ENCODE results near the gene VSIG10. TPM values are rescaled to one million over a fixed set of nuclear protein-coding genes. Genes with fewer than 3 reads are reported as not detected.

VSIG10 gene
- total and polyA plus RNA-seq, 2 of the 13 experiments (the other 11 are each of a cell fraction or from before 2014, with no cell fraction given), result 25.6 to 42.5 TPM

DNA sequence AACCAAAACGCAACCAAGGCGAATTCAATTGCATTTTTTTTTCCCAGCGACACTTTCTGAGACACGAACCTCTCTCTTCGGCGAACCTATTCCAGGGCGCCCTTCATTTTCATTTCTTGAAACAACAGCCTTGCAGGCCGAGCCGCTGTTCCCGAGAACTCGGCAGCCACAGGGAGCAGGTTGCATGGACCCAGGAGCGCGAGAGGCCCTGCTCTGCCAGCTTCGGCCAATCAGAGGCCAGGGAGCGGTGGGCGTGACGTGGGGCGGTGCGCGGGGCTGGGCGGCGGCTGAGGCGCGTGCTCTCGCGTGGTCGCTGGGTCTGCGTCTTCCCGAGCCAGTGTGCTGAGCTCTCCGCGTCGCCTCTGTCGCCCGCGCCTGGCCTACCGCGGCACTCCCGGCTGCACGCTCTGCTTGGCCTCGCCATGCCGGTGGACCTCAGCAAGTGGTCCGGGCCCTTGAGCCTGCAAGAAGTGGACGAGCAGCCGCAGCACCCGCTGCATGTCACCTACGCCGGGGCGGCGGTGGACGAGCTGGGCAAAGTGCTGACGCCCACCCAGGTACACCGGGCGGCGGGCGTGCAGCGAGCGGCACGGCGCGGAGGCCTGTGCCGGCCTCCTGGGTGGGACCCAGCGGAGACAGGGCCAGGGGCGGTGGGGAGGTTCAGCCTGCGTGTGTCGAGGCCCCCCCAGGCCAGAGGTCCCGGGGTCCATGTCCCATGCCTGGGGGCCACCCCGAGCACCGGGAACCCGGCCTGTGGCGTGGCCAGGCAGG lies 32.2 kb upstream of the VSIG10 start, which contains the start of gene PEBP1 (continued):
- TF ChIP-seq, protein P1, sequence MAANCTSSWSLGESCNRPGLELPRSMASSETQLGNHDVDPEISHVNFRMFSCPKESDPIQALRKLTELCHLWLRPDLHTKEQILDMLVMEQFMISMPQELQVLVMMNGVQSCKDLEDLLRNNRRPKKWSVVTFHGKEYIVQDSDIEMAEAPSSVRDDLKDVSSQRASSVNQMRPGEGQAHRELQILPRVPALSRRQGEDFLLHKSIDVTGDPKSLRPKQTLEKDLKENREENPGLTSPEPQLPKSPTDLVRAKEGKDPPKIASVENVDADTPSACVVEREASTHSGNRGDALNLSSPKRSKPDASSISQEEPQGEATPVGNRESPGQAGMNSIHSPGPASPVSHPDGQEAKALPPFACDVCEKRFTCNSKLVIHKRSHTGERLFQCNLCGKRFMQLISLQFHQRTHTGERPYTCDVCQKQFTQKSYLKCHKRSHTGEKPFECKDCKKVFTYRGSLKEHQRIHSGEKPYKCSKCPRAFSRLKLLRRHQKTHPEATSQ (CRISPR knock-in tag; IDR thresholded peaks at IDR 0.05; ENCODE audit: borderline replicate concordance), result 0 out of 2 replicates have a peak, but pooled peaks have one; percentile 55
- TF ChIP-seq, protein P2, sequence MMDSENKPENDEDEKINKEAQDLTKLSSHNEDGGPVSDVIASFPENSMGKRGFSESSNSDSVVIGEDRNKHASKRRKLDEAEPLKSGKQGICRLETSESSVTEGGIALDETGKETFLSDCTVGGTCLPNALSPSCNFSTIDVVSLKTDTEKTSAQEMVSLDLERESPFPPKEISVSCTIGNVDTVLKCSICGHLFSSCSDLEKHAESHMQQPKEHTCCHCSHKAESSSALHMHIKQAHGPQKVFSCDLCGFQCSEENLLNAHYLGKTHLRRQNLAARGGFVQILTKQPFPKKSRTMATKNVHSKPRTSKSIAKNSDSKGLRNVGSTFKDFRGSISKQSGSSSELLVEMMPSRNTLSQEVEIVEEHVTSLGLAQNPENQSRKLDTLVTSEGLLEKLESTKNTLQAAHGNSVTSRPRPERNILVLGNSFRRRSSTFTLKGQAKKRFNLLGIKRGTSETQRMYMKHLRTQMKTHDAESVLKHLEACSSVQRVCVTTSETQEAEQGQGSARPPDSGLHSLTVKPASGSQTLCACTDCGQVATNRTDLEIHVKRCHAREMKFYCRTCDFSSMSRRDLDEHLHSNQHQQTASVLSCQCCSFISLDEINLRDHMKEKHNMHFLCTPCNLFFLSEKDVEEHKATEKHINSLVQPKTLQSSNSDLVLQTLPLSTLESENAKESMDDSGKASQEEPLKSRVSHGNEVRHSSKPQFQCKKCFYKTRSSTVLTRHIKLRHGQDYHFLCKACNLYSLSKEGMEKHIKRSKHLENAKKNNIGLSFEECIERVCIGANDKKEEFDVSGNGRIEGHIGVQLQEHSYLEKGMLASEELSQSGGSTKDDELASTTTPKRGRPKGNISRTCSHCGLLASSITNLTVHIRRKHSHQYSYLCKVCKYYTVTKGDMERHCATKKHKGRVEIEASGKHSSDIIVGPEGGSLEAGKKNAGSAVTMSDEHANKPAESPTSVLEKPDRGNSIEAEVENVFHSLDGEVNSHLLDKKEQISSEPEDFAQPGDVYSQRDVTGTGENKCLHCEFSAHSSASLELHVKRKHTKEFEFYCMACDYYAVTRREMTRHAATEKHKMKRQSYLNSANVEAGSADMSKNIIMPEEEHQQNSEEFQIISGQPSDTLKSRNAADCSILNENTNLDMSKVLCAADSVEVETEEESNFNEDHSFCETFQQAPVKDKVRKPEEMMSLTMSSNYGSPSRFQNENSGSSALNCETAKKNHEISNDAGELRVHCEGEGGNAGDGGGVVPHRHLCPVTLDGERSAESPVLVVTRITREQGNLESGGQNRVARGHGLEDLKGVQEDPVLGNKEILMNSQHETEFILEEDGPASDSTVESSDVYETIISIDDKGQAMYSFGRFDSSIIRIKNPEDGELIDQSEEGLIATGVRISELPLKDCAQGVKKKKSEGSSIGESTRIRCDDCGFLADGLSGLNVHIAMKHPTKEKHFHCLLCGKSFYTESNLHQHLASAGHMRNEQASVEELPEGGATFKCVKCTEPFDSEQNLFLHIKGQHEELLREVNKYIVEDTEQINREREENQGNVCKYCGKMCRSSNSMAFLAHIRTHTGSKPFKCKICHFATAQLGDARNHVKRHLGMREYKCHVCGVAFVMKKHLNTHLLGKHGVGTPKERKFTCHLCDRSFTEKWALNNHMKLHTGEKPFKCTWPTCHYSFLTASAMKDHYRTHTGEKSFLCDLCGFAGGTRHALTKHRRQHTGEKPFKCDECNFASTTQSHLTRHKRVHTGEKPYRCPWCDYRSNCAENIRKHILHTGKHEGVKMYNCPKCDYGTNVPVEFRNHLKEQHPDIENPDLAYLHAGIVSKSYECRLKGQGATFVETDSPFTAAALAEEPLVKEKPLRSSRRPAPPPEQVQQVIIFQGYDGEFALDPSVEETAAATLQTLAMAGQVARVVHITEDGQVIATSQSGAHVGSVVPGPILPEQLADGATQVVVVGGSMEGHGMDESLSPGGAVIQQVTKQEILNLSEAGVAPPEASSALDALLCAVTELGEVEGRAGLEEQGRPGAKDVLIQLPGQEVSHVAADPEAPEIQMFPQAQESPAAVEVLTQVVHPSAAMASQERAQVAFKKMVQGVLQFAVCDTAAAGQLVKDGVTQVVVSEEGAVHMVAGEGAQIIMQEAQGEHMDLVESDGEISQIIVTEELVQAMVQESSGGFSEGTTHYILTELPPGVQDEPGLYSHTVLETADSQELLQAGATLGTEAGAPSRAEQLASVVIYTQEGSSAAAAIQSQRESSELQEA (CRISPR knock-in tag; IDR thresholded peaks at IDR 0.05; ENCODE audit: not compliant biosample characterization), result peak; percentile 90
- no peak; the same call in 1 of the 2 replicates for TF ChIP-seq GFI1 (CRISPR knock-in tag; IDR thresholded peaks at IDR 0.05; ENCODE audit: borderline replicate concordance)
- no peak; the same call in 1 of the 2 replicates for TF ChIP-seq ZBTB42 (CRISPR knock-in tag; IDR thresholded peaks at IDR 0.05)
- peak; percentile 97 for TF ChIP-seq IKZF4 (CRISPR knock-in tag; IDR thresholded peaks at IDR 0.05; ENCODE audit: borderline replicate concordance, low read depth, not compliant biosample characterization)
- peak; percentile 15; the same call in 1 of the 2 replicates for TF ChIP-seq CREM (IDR thresholded peaks at IDR 0.05)
- no peak for TF ChIP-seq CREM (CRISPR knock-in tag; IDR thresholded peaks at IDR 0.05)
- TF ChIP-seq SP140L (CRISPR knock-in tag; IDR thresholded peaks at IDR 0.05; ENCODE audit: borderline replicate concordance), result no peak
- no peak for TF ChIP-seq THYN1 (CRISPR knock-in tag; IDR thresholded peaks at IDR 0.05; ENCODE audit: borderline replicate concordance, low read depth)
- 0 out of 2 replicates have a peak, but pooled peaks have one; percentile 42 for TF ChIP-seq ZNF432 (CRISPR knock-in tag; IDR thresholded peaks at IDR 0.05; ENCODE audit: borderline replicate concordance)
- TF ChIP-seq XBP1 (CRISPR knock-in tag; IDR thresholded peaks at IDR 0.05), result peak; percentile 77; the same call in 1 of the 2 replicates
- TF ChIP-seq KLF11 (CRISPR knock-in tag; IDR thresholded peaks at IDR 0.05), result peak; percentile 87; the same call in 1 of the 2 replicates
- TF ChIP-seq ZNF12 (CRISPR knock-in tag; IDR thresholded peaks at IDR 0.05), result peak; percentile 75
- TF ChIP-seq, protein P3, sequence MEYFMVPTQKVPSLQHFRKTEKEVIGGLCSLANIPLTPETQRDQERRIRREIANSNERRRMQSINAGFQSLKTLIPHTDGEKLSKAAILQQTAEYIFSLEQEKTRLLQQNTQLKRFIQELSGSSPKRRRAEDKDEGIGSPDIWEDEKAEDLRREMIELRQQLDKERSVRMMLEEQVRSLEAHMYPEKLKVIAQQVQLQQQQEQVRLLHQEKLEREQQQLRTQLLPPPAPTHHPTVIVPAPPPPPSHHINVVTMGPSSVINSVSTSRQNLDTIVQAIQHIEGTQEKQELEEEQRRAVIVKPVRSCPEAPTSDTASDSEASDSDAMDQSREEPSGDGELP (IDR thresholded peaks at IDR 0.05; ENCODE audit: borderline replicate concordance, low read depth), result peak; percentile 57; the same call in 1 of the 2 replicates
- TF ChIP-seq TAF15 (IDR thresholded peaks at IDR 0.05; ENCODE audit: low read depth, low read length, poor library complexity, severe bottlenecking), result no peak
- 0 out of 2 replicates have a peak, but pooled peaks have one; percentile 65 for TF ChIP-seq ELF4 (CRISPR knock-in tag; IDR thresholded peaks at IDR 0.05; ENCODE audit: borderline replicate concordance)
